A549 (cell line): ENCODE data around the gene RXFP2. TPM values are rescaled to one million over a fixed set of nuclear protein-coding genes. Genes with fewer than 3 reads are reported as not detected.

ENCODE experiments used
- ATAC-seq, 2 experiments: fragments of 200-7000 bp in 1 of 2; fragments of >200 bp in 1 of 2; cut with Nextera tagmentation in 1 of 2; cut with Tn5 transposase in 1 of 2; 3 replicates each; pipeline versions ENCODE4 v1.8.0 to v1.9.1; 2018 to 2020; ENCODE audit warnings: mild to moderate bottlenecking in 1 of 2, moderate library complexity in 1 of 2
- CTCF ChIA-PET: fragments of 300-600 bp; sonication (Branson Sonifier 250); formaldehyde crosslinking; extraction: SDS; loops from one replicate; lab custom pipeline; 2021; ENCODE audit warnings: antibody characterized with exemption, inconsistent platforms; lab: Yijun Ruan, JAX
- POLR2A ChIA-PET: fragments of 350-600 bp; formaldehyde crosslinking; extraction: SDS; loops from one replicate; lab custom pipeline; 2021; ENCODE audit warnings: antibody characterized with exemption, inconsistent platforms; lab: Yijun Ruan, JAX
- DNase-seq, 2 experiments: peaks; one replicate each; pipeline versions ENCODE4 v3.0.0 to v3.0.0-alpha.2; 2011 to 2016; ENCODE audit warnings: low read depth in 1 of 2, low spot score in 1 of 2
- FAIRE-seq: peaks from 2 replicates; lab custom pipeline; 2011; peaks lifted over from hg19 to GRCh38; lab: Jason Lieb, UNC
- H3K27ac ChIP-seq, 2 experiments: fragments of >200 bp; sonication (Bioruptor Twin); formaldehyde crosslinking; 3 replicates each; pipeline ENCODE4 v1.5.1; 2016 to 2017
- H3K4me1 ChIP-seq: fragments of >200 bp; sonication (Bioruptor Twin); formaldehyde crosslinking; 3 replicates; pipeline ENCODE4 v1.6.1; 2016
- H3K4me2 ChIP-seq: fragments of >200 bp; sonication (Bioruptor Twin); formaldehyde crosslinking; 3 replicates; pipeline ENCODE4 v1.6.1; 2016
- H3K4me3 ChIP-seq: fragments of >200 bp; sonication (Bioruptor Twin); formaldehyde crosslinking; 3 replicates; pipeline ENCODE4 v1.5.1; 2016
- H3K9me3 ChIP-seq: fragments of >200 bp; sonication (Bioruptor Twin); formaldehyde crosslinking; 3 replicates; pipeline ENCODE4 v1.6.1; 2016
- CBX8 ChIP-seq: fragments of 200-600 bp; sonication (generic); IDR thresholded peaks from 2 replicates; pipeline ENCODE4 v1.6.1; 2016
- CHD4 ChIP-seq: fragments of 200-600 bp; sonication (generic); IDR thresholded peaks from 2 replicates; pipeline ENCODE4 v1.6.1; 2016; ENCODE audit warnings: antibody characterized with exemption, mild to moderate bottlenecking, borderline replicate concordance
- EHMT2 ChIP-seq: fragments of 200-600 bp; sonication (generic); IDR thresholded peaks from 2 replicates; pipeline ENCODE4 v1.6.1; 2016; ENCODE audit warnings: antibody characterized with exemption, low read depth, mild to moderate bottlenecking, moderate library complexity
- ESRRA ChIP-seq: fragments of 150-350 bp; IDR thresholded peaks from 2 replicates; pipeline ENCODE4 v1.6.1; 2014; ENCODE audit warnings: mild to moderate bottlenecking, low read length, borderline replicate concordance
- FOSL2 ChIP-seq, 2 experiments: fragments of 450-650 bp in 1 of 2; fragments of >200 bp in 1 of 2; sonication (Bioruptor Twin) in 1 of 2; formaldehyde crosslinking; IDR thresholded peaks; 2 replicates each; pipeline versions ENCODE4 v1.5.0 to v1.6.1; 2016 to 2020; ENCODE audit warnings: mild to moderate bottlenecking in 1 of 2, moderate library complexity in 1 of 2
- HDAC2 ChIP-seq: fragments of 200-600 bp; sonication (generic); IDR thresholded peaks from 2 replicates; pipeline ENCODE4 v1.6.1; 2016
- HEYL ChIP-seq: fragments of 250-450 bp; sonication (Bioruptor Pico); IDR thresholded peaks from 2 replicates; pipeline ENCODE4 v1.8.0; 2021; ENCODE audit warnings: mild to moderate bottlenecking, moderate library complexity
- HMGXB4 ChIP-seq: fragments of 250-450 bp; sonication (Bioruptor Pico); IDR thresholded peaks from 2 replicates; pipeline ENCODE4 v1.5.0; 2021; ENCODE audit warnings: mild to moderate bottlenecking, moderate library complexity, borderline replicate concordance
- JUNB ChIP-seq: fragments of >200 bp; sonication (Bioruptor Twin); formaldehyde crosslinking; IDR thresholded peaks from 2 replicates; pipeline ENCODE4 v1.6.1; 2016
- MAFK ChIP-seq: fragments of 450-650 bp; IDR thresholded peaks from 2 replicates; pipeline ENCODE4 v1.6.1; 2014; ENCODE audit not compliant: partially characterized antibody
- MAX ChIP-seq: IDR thresholded peaks from 2 replicates; pipeline ENCODE4 v1.6.1; 2012
- MYC ChIP-seq: IDR thresholded peaks from 2 replicates; pipeline ENCODE4 v1.6.1; 2012; ENCODE audit warnings: mild to moderate bottlenecking, inconsistent platforms, low read length, improper control_type of control experiment, borderline replicate concordance
- NPAS2 ChIP-seq: fragments of 250-450 bp; sonication (Bioruptor Pico); IDR thresholded peaks from 2 replicates; pipeline ENCODE4 v1.8.0; 2022; ENCODE audit warnings: mild to moderate bottlenecking, moderate library complexity, borderline replicate concordance
- NR3C1 ChIP-seq: fragments of >200 bp; sonication (Bioruptor Twin); formaldehyde crosslinking; IDR thresholded peaks from 3 replicates; pipeline ENCODE4 v1.6.1; 2017
- POLR2AphosphoS2 ChIP-seq: conservative IDR thresholded peaks from 2 replicates; pipeline ENCODE4 v1.6.1; 2012; ENCODE audit warnings: low read length, improper control_type of control experiment, inconsistent platforms
- RAD21 ChIP-seq, 2 experiments: fragments of >200 bp in 1 of 2; sonication (Bioruptor Twin) in 1 of 2; formaldehyde crosslinking in 1 of 2; IDR thresholded peaks in 1 of 2; conservative IDR thresholded peaks in 1 of 2; 2 replicates in 1 of 2; 3 replicates in 1 of 2; pipeline ENCODE4 v1.6.1; 2012 to 2018; ENCODE audit warnings: inconsistent platforms in 1 of 2
- RARB ChIP-seq: fragments of 250-450 bp; sonication (Bioruptor Pico); IDR thresholded peaks from 2 replicates; pipeline ENCODE4 v1.8.0; 2021; ENCODE audit warnings: mild to moderate bottlenecking, moderate library complexity
- RFX5 ChIP-seq: fragments of 450-650 bp; IDR thresholded peaks from 2 replicates; pipeline ENCODE4 v1.7.1; 2014; ENCODE audit warnings: antibody characterized with exemption, mild to moderate bottlenecking, moderate library complexity
- WGBS: methylation state at CpG from one replicate; pipeline ENCODE4 v1.1.6; 2017; ENCODE audit errors: missing lambda C conversion rate; 5-methylcytosine and 5-hydroxymethylcytosine counted together
- polyA plus RNA-seq, 4 experiments: library from polyadenylated mRNA; depleted of rRNA in 3 of 4; stranded (reverse); fragments of >200 nt; fragmentation: RNase III in 1 of 4; extraction: RNeasy Plus Mini Kit Qiagen cat#74134 plus additional on column Dnase treatment in 1 of 4; gene quantifications; 2 replicates in 3 of 4; 3 replicates in 1 of 4; pipeline ENCODE4 v1.2.3, GENCODE V29; 2011 to 2017
- TF ChIP-seq, protein P1 (sequence below): IDR thresholded peaks from 2 replicates; pipeline ENCODE4 v1.6.1; 2012; ENCODE audit warnings: low read depth, borderline replicate concordance
- TF ChIP-seq, protein P2 (sequence below): fragments of >200 bp; sonication (Bioruptor Twin); formaldehyde crosslinking; IDR thresholded peaks from 3 replicates; pipeline ENCODE4 v1.5.1; 2016
- TF ChIP-seq, protein P3 (sequence below): fragments of 200-600 bp; sonication (generic); IDR thresholded peaks from 2 replicates; pipeline ENCODE4 v1.6.1; 2016; ENCODE audit warnings: antibody characterized with exemption, mild to moderate bottlenecking, moderate library complexity

Gene RXFP2
- polyA plus RNA-seq, 2 of the 4 experiments (the other 2 are of a cell fraction) = not detected

- WGBS = 33% methylated on average over 5 of the region's 5 CpGs
- Histone ChIP-seq H3K9me3 (no peaks in the 10 kb centered on the region), H3K27ac (no peak overlapping the region), H3K4me2 (no peak overlapping the region), H3K4me3 (no peak overlapping the region), H3K4me1 (no peaks in the 10 kb centered on the region)
- no peak for DNase-seq
- no peak for FAIRE-seq
- no peak for ATAC-seq
- TF ChIP-seq HMGXB4 (CRISPR knock-in tag) = no peak
- no peak for TF ChIP-seq FOSL2 (IDR thresholded peaks at IDR 0.05)
- TF ChIP-seq FOSL2 (CRISPR knock-in tag; IDR thresholded peaks at IDR 0.05) = no peak
- no peak for TF ChIP-seq RARB (CRISPR knock-in tag)
- no peak for TF ChIP-seq EHMT2
- TF ChIP-seq, protein P1, sequence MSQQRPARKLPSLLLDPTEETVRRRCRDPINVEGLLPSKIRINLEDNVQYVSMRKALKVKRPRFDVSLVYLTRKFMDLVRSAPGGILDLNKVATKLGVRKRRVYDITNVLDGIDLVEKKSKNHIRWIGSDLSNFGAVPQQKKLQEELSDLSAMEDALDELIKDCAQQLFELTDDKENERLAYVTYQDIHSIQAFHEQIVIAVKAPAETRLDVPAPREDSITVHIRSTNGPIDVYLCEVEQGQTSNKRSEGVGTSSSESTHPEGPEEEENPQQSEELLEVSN = no peak
- TF ChIP-seq JUNB = no peak
- ChIA-PET CTCF (no interaction called here), POLR2A (no interaction called here)
These were observed 16.5 kb downstream of the RXFP2 start for GRCh38 chr13:31755803-31756212.

- POLR2A ChIA-PET = no interaction called here
- no peak for FAIRE-seq
- DNase-seq = no peak
- Histone ChIP-seq H3K4me1 (no peaks in the 10 kb centered on the region), H3K27ac (no peak overlapping the region), H3K9me3 (no peaks in the 10 kb centered on the region), H3K4me3 (no peak overlapping the region)
- WGBS = 4% methylated on average over 4 of the region's 4 CpGs
- TF ChIP-seq MAFK (no peak), HDAC2 (no peak), NR3C1 (no peak), RFX5 (no peak), CHD4 (no peak), CBX8 (no peak)
- TF ChIP-seq, all 56 proteins: peak for 0
- CTCF ChIA-PET = interaction anchor here (0.6 kb wide), 1 partner anchor 717 kb away, joined by 3 read pairs; no protein-coding TSS in a partner anchor
- no peak for ATAC-seq
- H3K4me2 ChIP-seq = no peak overlapping the region
These were observed 17.0 kb downstream of the RXFP2 start for GRCh38 chr13:31756346-31756745.

DNA sequence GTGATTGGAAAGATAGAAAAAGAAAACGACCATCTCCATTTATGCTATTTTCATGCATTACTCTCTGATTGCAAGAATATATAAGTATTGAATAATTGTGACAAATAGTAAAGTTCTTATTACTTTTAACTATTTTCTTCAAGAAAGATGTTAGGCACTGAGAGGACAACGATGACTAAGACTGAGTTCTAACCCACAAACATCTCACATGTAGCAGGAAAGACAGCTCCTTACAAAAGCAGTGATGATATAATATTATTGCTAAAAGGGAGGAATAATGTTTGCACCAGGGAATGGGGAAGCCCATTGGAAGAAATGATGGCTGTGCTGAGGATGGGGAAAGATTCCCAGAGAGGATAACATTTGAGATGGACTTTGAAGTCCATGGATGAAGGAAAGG lies 22.6 kb downstream of the RXFP2 start:
- FAIRE-seq (no peak), DNase-seq (no peak)
- no peak overlapping the region for H3K27ac ChIP-seq
- WGBS = 11% methylated on average over 2 of the region's 2 CpGs
- TF ChIP-seq POLR2AphosphoS2 = no peak
- TF ChIP-seq, protein P2, sequence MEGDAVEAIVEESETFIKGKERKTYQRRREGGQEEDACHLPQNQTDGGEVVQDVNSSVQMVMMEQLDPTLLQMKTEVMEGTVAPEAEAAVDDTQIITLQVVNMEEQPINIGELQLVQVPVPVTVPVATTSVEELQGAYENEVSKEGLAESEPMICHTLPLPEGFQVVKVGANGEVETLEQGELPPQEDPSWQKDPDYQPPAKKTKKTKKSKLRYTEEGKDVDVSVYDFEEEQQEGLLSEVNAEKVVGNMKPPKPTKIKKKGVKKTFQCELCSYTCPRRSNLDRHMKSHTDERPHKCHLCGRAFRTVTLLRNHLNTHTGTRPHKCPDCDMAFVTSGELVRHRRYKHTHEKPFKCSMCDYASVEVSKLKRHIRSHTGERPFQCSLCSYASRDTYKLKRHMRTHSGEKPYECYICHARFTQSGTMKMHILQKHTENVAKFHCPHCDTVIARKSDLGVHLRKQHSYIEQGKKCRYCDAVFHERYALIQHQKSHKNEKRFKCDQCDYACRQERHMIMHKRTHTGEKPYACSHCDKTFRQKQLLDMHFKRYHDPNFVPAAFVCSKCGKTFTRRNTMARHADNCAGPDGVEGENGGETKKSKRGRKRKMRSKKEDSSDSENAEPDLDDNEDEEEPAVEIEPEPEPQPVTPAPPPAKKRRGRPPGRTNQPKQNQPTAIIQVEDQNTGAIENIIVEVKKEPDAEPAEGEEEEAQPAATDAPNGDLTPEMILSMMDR = no peak
- TF ChIP-seq, all 56 proteins: peak for 0
- no peak overlapping the region for H3K4me2 ChIP-seq
- H3K4me1 ChIP-seq = no peaks in the 10 kb centered on the region
- ChIA-PET CTCF (no interaction called here), POLR2A (no interaction called here)
- no peak overlapping the region for H3K4me3 ChIP-seq
- no peaks in the 10 kb centered on the region for H3K9me3 ChIP-seq
- no peak for ATAC-seq

GRCh38 chr13:31764556-31764955 lies 25.2 kb downstream of the RXFP2 start:
- ChIA-PET POLR2A (no interaction called here), CTCF (interaction anchor here (0.5 to 1.3 kb wide), 2 partner anchors 11 to 23 kb away, joined by 3 read pairs; no protein-coding TSS in a partner anchor)
- H3K4me2 ChIP-seq = no peak overlapping the region
- WGBS = 36% methylated on average over 2 of the region's 2 CpGs
- H3K4me1 ChIP-seq = no peaks in the 10 kb centered on the region
- no peaks in the 10 kb centered on the region for H3K9me3 ChIP-seq
- DNase-seq (no peak), FAIRE-seq (no peak), ATAC-seq (no peak)
- no peak overlapping the region for H3K4me3 ChIP-seq
- no peak overlapping the region for H3K27ac ChIP-seq
- TF ChIP-seq, protein P1 = no peak
- no peak for TF ChIP-seq FOSL2 (IDR thresholded peaks at IDR 0.05)
- no peak for TF ChIP-seq FOSL2 (CRISPR knock-in tag; IDR thresholded peaks at IDR 0.05)
- no peak for TF ChIP-seq HEYL (CRISPR knock-in tag)
- TF ChIP-seq, protein P3, sequence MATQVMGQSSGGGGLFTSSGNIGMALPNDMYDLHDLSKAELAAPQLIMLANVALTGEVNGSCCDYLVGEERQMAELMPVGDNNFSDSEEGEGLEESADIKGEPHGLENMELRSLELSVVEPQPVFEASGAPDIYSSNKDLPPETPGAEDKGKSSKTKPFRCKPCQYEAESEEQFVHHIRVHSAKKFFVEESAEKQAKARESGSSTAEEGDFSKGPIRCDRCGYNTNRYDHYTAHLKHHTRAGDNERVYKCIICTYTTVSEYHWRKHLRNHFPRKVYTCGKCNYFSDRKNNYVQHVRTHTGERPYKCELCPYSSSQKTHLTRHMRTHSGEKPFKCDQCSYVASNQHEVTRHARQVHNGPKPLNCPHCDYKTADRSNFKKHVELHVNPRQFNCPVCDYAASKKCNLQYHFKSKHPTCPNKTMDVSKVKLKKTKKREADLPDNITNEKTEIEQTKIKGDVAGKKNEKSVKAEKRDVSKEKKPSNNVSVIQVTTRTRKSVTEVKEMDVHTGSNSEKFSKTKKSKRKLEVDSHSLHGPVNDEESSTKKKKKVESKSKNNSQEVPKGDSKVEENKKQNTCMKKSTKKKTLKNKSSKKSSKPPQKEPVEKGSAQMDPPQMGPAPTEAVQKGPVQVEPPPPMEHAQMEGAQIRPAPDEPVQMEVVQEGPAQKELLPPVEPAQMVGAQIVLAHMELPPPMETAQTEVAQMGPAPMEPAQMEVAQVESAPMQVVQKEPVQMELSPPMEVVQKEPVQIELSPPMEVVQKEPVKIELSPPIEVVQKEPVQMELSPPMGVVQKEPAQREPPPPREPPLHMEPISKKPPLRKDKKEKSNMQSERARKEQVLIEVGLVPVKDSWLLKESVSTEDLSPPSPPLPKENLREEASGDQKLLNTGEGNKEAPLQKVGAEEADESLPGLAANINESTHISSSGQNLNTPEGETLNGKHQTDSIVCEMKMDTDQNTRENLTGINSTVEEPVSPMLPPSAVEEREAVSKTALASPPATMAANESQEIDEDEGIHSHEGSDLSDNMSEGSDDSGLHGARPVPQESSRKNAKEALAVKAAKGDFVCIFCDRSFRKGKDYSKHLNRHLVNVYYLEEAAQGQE = no peak
- no peak for TF ChIP-seq MYC
- no peak for TF ChIP-seq MAX
- no peak for TF ChIP-seq NPAS2 (CRISPR knock-in tag)
- TF ChIP-seq RARB (CRISPR knock-in tag) = no peak
- no peak for TF ChIP-seq RAD21 (conservative IDR thresholded peaks at IDR 0.05 in 1 of 2, IDR thresholded peaks at IDR 0.05 in 1 of 2)
- TF ChIP-seq ESRRA = no peak
